Trophoblast cell (in vitro differentiated cells and primary cell): ENCODE data around the gene TNFAIP2.

Experiments used
- DNase-seq, 2 donors: peaks; one replicate each; pipeline ENCODE4 v3.0.0-alpha.2; 2016
- H2AFZ ChIP-seq: 2 replicates; pipeline ENCODE4 v1.6.1; 2013; ENCODE audit warnings: low read length, moderate library complexity, mild to moderate bottlenecking; ENCODE audit not compliant: insufficient read depth, poor library complexity
- H2AK5ac ChIP-seq: 2 replicates; pipeline ENCODE4 v1.6.1; 2013; ENCODE audit warnings: mild to moderate bottlenecking, low read length
- H2BK120ac ChIP-seq: 2 replicates; pipeline ENCODE4 v1.6.1; 2013; ENCODE audit warnings: low read length, mild to moderate bottlenecking, moderate library complexity; ENCODE audit not compliant: insufficient read depth, poor library complexity
- H2BK12ac ChIP-seq: 2 replicates; pipeline ENCODE4 v1.6.1; 2013; ENCODE audit warnings: mild to moderate bottlenecking, low read length, moderate library complexity
- H2BK5ac ChIP-seq: 2 replicates; pipeline ENCODE4 v1.6.1; 2013; ENCODE audit warnings: low read length, low read depth, moderate library complexity, mild to moderate bottlenecking; ENCODE audit not compliant: poor library complexity
- H3K14ac ChIP-seq: 2 replicates; pipeline ENCODE4 v1.6.1; 2013; ENCODE audit warnings: mild to moderate bottlenecking, low read length
- H3K18ac ChIP-seq: 2 replicates; pipeline ENCODE4 v1.6.1; 2013; ENCODE audit warnings: mild to moderate bottlenecking, low read length
- H3K23ac ChIP-seq: 2 replicates; pipeline ENCODE4 v1.6.1; 2013; ENCODE audit warnings: low read length
- H3K27ac ChIP-seq: 2 replicates; pipeline ENCODE4 v1.5.1; 2013; ENCODE audit warnings: low read depth, mild to moderate bottlenecking, inconsistent platforms, low read length, moderate library complexity
- H3K27me3 ChIP-seq: 2 replicates; pipeline ENCODE4 v1.6.1; 2013; ENCODE audit warnings: inconsistent platforms, mild to moderate bottlenecking, low read length, moderate library complexity; ENCODE audit not compliant: insufficient read depth
- H3K36me3 ChIP-seq, 2 experiments: 1 replicate in 1 of 2; 2 replicates in 1 of 2; pipeline ENCODE4 v1.6.1; 2013; ENCODE audit warnings: low read length in 2 of 2, mild to moderate bottlenecking in 2 of 2, moderate library complexity in 1 of 2; ENCODE audit not compliant: insufficient read depth in 2 of 2, control insufficient read depth in 1 of 2
- H3K4ac ChIP-seq: 2 replicates; pipeline ENCODE4 v1.6.1; 2013; ENCODE audit warnings: low read depth, mild to moderate bottlenecking, low read length, moderate library complexity
- H3K4me1 ChIP-seq, 2 experiments: 1 replicate in 1 of 2; 2 replicates in 1 of 2; pipeline ENCODE4 v1.6.1; 2013; ENCODE audit warnings: low read length in 2 of 2, mild to moderate bottlenecking in 2 of 2, moderate library complexity in 1 of 2; ENCODE audit not compliant: insufficient read depth in 2 of 2, control insufficient read depth in 1 of 2
- H3K4me2 ChIP-seq: 2 replicates; pipeline ENCODE4 v1.6.1; 2013; ENCODE audit warnings: inconsistent platforms, mild to moderate bottlenecking, low read length, moderate library complexity
- H3K4me3 ChIP-seq: 2 replicates; pipeline ENCODE4 v1.5.1; 2013; ENCODE audit warnings: mild to moderate bottlenecking, low read depth, low read length, inconsistent platforms
- H3K79me1 ChIP-seq: one replicate; pipeline ENCODE4 v1.6.1; 2013; ENCODE audit warnings: low read length
- H3K79me2 ChIP-seq: 2 replicates; pipeline ENCODE4 v1.6.1; 2013; ENCODE audit warnings: low read length, mild to moderate bottlenecking; ENCODE audit not compliant: control insufficient read depth, insufficient read depth, poor library complexity
- H3K9ac ChIP-seq: 2 replicates; pipeline ENCODE4 v1.6.1; 2013; ENCODE audit warnings: mild to moderate bottlenecking, low read length
- H3K9me3 ChIP-seq: 2 replicates; pipeline ENCODE4 v1.6.1; 2013; ENCODE audit warnings: low read depth, mild to moderate bottlenecking, control low read depth, inconsistent platforms, low read length; ENCODE audit not compliant: insufficient read depth
- H4K12ac ChIP-seq: 2 replicates; pipeline ENCODE4 v1.6.1; 2013; ENCODE audit warnings: low read depth, mild to moderate bottlenecking, low read length, moderate library complexity
- H4K8ac ChIP-seq: 2 replicates; pipeline ENCODE4 v1.6.1; 2013; ENCODE audit warnings: low read depth, mild to moderate bottlenecking, low read length, moderate library complexity
- H4K91ac ChIP-seq: one replicate; pipeline ENCODE4 v1.6.1; 2013; ENCODE audit warnings: low read depth, mild to moderate bottlenecking, low read length, moderate library complexity
- WGBS: extraction: QIAGEN DNeasy Blood & Tissue Kit; methylation state at CpG from one replicate; pipeline ENCODE4 v1.1.7; 2013; ENCODE audit warnings: missing lambda C conversion rate; ENCODE audit not compliant: insufficient read length, insufficient coverage; ENCODE audit errors: extremely low coverage; 5-methylcytosine and 5-hydroxymethylcytosine counted together

Gene TNFAIP2

DNA sequence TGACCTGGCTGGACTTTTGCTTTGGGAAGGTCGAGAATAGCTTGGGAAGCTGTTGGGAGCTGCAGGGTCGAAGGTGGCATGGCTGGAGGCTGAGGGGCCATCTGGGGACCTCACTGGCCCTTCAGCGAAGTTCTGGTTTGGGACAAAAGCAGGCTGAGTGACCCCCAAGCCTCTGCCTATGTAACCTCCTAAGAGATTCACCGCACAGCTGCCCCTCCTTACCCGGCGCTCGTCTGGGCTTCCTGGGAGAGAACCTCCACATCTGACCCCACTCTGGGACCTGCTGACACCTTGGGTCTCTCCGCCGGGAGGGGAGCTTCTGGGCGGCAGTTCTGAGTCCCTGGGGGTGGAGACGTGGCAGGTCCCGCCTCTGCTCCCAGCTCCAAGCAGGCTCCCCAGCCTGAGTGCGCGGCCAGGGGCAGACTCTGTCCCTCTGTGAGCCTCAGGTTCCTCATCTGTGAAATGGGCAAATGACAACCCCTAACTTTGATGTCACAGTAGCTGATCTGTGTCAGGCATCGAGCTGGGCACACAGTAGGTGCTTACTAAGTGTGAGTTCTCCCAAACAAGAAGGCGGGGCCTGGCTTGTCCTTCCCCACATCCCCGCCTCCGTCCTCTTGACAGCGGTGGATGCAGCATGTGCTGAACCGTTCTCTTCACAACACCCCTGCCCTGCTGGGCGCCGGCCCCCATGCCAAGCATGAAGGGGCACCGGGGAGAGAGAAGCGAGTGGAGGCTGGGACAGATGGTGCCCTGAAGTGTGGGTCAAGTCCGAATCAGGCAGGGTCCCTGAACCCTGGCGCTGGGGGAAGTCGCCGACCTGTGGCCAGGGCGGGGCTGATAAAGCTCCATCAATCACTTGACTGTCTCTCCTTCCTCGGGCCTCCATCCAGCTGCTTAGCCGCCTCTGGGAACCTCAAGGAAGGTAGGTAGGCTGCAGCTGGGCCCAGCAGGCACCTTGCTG, 25.0 kb upstream of the TNFAIP2 start:
- no CpG with 5 or more reads among the region's 31 CpGs for WGBS
- H3K14ac ChIP-seq, result no peak overlapping the region
- H4K12ac ChIP-seq, result no peak overlapping the region
- H3K18ac ChIP-seq, result no peak overlapping the region
- no peak overlapping the region for H3K23ac ChIP-seq
- no peak overlapping the region for H3K4ac ChIP-seq
- H2AFZ ChIP-seq, result no peak overlapping the region
- H2BK120ac ChIP-seq, result no peak overlapping the region
- H3K27me3 ChIP-seq, result peaks cover 4% of the 10 kb centered on the region
- no peak overlapping the region for H3K9ac ChIP-seq
- DNase-seq, result no peak
- H2BK5ac ChIP-seq, result no peak overlapping the region
- no peak overlapping the region for H4K8ac ChIP-seq
- no peak overlapping the region for H3K27ac ChIP-seq
- H4K91ac ChIP-seq, result no peak overlapping the region
- H2AK5ac ChIP-seq, result no peak overlapping the region
- peaks cover 10 to 16% of the 10 kb centered on the region in 2 experiments for H3K4me1 ChIP-seq
- no peak overlapping the region for H3K4me2 ChIP-seq
- H3K79me1 ChIP-seq, result peaks cover 4% of the 10 kb centered on the region
- peaks cover 5% of the 10 kb centered on the region for H3K9me3 ChIP-seq
- no peaks in the 10 kb centered on the region for H3K79me2 ChIP-seq
- H3K4me3 ChIP-seq, result no peak overlapping the region
- H2BK12ac ChIP-seq, result no peak overlapping the region
- H3K36me3 ChIP-seq, result no peaks in the 10 kb centered on the region

DNA sequence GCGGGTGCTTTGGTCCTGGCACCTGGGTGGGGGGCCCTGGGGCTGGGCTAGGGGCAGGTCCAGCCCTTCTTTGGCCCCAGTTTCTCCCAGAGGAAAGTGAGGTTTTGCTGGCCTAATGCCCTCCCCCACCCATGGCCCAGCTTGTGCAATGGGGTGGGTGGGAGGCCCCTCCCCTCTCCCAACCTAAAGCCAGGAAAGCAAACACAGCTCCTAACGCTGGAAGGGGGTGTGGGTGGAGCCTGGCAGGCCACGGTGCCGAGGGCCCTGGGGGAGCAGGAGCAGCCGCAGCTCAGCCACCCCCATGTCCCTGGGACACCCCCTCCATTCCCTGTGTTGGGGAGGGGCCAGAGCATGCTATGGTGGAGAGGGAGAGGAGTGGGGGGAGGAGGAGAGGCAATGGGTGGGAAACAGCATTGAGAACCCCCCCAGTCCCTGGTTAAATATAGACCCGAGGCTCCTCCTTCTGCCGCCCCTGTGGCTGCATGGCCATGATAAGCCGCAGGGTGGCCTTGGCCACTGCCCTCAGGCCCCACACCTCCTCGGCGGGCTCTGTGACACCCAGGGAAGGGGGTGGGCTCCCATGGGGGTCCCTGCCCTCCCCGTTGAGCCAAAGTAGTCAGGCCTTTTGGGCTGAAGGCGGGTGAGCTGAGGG, 24.1 kb upstream of the TNFAIP2 start:
- no peaks in the 10 kb centered on the region for H3K36me3 ChIP-seq
- WGBS, result no CpG with 5 or more reads among the region's 12 CpGs
- no peak overlapping the region for H3K4ac ChIP-seq
- no peak overlapping the region for H3K18ac ChIP-seq
- no peak overlapping the region for H2BK12ac ChIP-seq
- no peak overlapping the region for H3K27ac ChIP-seq
- no peak overlapping the region for H2BK5ac ChIP-seq
- DNase-seq, result no peak
- H2BK120ac ChIP-seq, result no peak overlapping the region
- H3K23ac ChIP-seq, result no peak overlapping the region
- no peak overlapping the region for H3K14ac ChIP-seq
- H3K4me2 ChIP-seq, result no peak overlapping the region
- H3K9me3 ChIP-seq, result peaks cover 5% of the 10 kb centered on the region
- H4K91ac ChIP-seq, result peak overlapping the region; percentile 28
- H3K79me1 ChIP-seq, result peaks cover 4% of the 10 kb centered on the region
- no peak overlapping the region for H4K12ac ChIP-seq
- H3K27me3 ChIP-seq, result peaks cover 6% of the 10 kb centered on the region
- no peak overlapping the region for H2AK5ac ChIP-seq
- no peaks in the 10 kb centered on the region for H3K79me2 ChIP-seq
- no peak overlapping the region for H3K9ac ChIP-seq
- H3K4me1 ChIP-seq, result peaks cover 10 to 23% of the 10 kb centered on the region in 2 experiments
- no peak overlapping the region for H4K8ac ChIP-seq
- no peak overlapping the region for H3K4me3 ChIP-seq
- no peak overlapping the region for H2AFZ ChIP-seq

DNA sequence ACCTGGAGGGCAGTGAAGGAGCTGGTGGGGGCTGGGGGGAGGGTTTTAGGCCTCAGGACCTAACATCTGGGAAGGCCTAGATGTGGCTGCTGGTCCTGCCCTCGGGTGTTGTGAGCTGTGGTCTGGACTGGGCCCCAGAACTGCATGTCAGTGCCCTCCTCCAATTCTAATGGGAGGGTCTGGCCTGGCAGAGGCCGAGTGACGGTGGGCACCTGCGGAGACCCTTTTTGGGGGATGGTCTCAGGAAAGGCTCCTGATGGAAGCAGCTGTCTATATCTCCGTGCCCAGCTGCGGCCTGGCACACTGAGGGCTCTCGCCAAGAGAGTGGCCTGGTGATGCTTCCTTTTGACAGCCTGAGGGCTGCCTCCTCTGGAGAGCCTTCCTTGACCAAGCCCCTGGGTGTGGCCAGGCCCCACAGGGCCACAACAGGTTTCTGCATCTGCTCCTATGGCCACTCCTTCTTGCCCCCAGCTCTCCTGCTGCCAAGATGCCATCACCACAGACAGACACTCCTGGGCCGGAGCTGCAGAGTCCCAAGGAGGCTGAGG, 23.5 kb upstream of the TNFAIP2 start:
- H3K4me2 ChIP-seq, result no peak overlapping the region
- peak overlapping the region; percentile 4 for H2BK120ac ChIP-seq
- no peak overlapping the region for H3K9ac ChIP-seq
- H3K27me3 ChIP-seq, result peaks cover 9% of the 10 kb centered on the region
- H4K12ac ChIP-seq, result no peak overlapping the region
- H3K14ac ChIP-seq, result peak overlapping the region; percentile 19
- peaks cover 5% of the 10 kb centered on the region for H3K9me3 ChIP-seq
- peak overlapping the region; percentile 23 for H2BK12ac ChIP-seq
- peak in 1 of 2 donors; percentile 48 for DNase-seq
- peak overlapping the region; percentile 4 for H2AFZ ChIP-seq
- H2AK5ac ChIP-seq, result no peak overlapping the region
- H3K27ac ChIP-seq, result peak overlapping the region; percentile 13
- H4K91ac ChIP-seq, result peak overlapping the region; percentile 28
- peaks cover 4% of the 10 kb centered on the region for H3K79me1 ChIP-seq
- H4K8ac ChIP-seq, result peak overlapping the region; percentile 56
- H3K4ac ChIP-seq, result no peak overlapping the region
- no peak overlapping the region for H3K4me3 ChIP-seq
- no peak overlapping the region for H3K18ac ChIP-seq
- no CpG with 5 or more reads among the region's 8 CpGs for WGBS
- no peak overlapping the region for H3K23ac ChIP-seq
- H2BK5ac ChIP-seq, result peak overlapping the region; percentile 18
- peaks cover 12 to 23% of the 10 kb centered on the region in 2 experiments for H3K4me1 ChIP-seq
- no peaks in the 10 kb centered on the region for H3K79me2 ChIP-seq
- no peaks in the 10 kb centered on the region for H3K36me3 ChIP-seq

DNA sequence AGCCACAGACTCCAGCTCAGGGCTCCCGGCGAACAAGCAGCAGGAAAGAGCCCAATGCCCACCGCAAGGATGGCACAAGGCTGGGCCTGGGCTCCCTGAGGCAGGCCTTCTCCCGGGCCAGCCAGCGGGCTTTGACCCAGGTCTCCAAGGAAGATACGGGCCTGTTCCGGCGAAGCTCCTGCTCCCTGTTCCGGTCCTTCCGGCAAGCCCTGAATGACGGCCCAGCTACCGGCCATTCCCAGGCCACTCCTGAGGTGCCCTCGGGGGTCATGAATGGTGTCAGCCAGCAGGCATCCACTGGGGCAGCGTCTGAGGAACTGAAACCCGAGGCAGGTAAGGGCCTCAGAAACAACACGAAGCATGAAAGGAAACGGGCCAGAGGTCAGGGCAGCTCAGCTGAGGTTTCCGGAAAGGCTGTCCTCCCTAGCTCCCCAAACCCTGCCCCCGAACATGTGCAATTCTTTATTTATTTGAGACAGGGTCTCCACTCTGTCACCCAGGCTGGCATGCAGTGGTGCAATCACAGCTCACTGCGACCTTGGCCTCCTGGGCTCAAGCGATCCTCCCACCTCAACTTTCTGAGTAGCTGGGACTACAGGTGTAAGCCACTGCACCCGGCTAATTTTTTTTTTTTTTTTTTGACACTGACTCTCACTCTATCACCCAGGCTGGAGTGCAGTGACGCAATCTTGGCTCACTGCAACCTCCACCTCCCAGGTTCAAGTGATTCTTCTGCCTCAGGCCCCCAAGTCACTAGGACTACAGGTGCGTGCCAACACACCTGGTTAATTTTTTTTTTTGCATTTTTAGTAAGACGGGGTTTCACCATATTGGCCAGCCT, 22.8 kb upstream of the TNFAIP2 start:
- Histone ChIP-seq H3K23ac (no peak overlapping the region), H3K9ac (no peak overlapping the region), H4K12ac (no peak overlapping the region), H3K36me3 (no peaks in the 10 kb centered on the region), H2BK12ac (no peak overlapping the region), H2AK5ac (no peak overlapping the region), H2AFZ (peak overlapping the region; percentile 4), H3K27me3 (peaks cover 10% of the 10 kb centered on the region), H3K14ac (peak overlapping the region; percentile 19), H3K4me2 (peak overlapping the region; percentile 14), H3K4me3 (no peak overlapping the region), H3K4me1 (peaks cover 12 to 25% of the 10 kb centered on the region in 2 experiments), H3K79me2 (no peaks in the 10 kb centered on the region), H3K4ac (no peak overlapping the region), H3K18ac (no peak overlapping the region), H4K91ac (peak overlapping the region; percentile 28), H3K9me3 (peaks cover 5% of the 10 kb centered on the region), H3K79me1 (peaks cover 4% of the 10 kb centered on the region), H3K27ac (peak overlapping the region; percentile 32), H2BK5ac (peak overlapping the region; percentile 18), H2BK120ac (peak overlapping the region; percentile 4), H4K8ac (peak overlapping the region; percentile 56)
- WGBS, result no CpG with 5 or more reads among the region's 25 CpGs
- DNase-seq, result peak; percentile 94 to 97
